GM12874 (cell line): ENCODE results near the gene GBX1.

Source experiments
- CTCF ChIP-seq: IDR thresholded peaks from 2 replicates; pipeline ENCODE4 v1.5.1; 2011; ENCODE audit warnings: low read depth, mild to moderate bottlenecking, control low read depth, low read length, moderate library complexity; ENCODE audit not compliant: insufficient read depth

GBX1 gene

DNA sequence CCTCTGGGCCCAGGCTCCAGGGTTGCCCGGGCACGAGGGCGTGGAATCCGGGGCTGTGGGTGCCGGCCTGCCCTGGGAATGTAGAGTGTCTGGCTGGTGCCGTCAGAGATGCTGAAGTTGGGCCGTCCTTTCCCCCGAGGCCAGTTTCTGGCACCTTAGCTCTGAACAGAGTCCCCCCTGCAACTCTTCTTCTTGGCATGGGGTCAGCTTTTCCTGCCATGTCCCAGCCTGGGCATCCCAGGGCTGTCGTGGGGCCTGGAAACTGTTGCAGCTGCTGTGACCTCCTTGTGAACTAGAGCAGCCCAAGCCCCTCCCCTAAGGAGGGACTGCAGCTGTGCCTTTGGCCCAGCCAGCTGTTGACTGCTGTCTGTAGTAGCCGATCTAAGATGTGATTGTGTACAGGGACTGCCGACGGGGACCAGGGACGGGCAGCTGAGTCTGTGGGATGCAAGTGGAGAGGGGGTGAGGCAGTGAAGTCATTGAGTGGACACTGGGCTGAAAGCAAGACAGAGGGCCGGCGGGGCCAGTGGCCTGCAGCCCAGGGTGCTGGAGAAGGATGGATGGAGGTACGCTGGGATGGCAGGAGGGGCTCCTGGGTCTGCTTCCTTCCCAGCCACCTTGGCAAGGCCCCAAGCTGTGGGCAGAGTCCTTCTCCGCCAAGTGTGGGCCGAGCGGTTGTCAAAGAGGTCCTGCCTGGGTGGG, 35.8 kb downstream of the GBX1 start:
- TF ChIP-seq CTCF = no peak

DNA sequence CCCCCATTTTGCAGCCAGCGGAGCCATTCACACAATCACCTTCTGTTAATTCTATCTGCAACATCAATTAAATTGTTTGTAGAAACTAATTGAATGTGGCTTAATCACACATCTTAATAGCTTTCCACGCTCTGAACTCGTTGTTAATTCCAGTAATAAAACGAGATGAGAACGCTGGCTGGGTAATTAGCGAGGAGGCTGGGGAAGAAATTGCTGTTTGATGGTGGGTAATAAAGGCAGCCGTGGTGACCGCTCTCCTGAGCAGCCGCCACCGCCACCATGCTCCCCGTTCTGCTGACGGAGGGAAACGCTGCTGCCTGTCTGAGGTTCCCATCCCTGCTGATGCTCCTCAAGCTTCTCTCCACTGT, 36.3 kb downstream of the GBX1 start:
- TF ChIP-seq CTCF = no peak

GRCh38 chr7:151130741-151131157, 36.7 kb downstream of the GBX1 start:
- no peak for TF ChIP-seq CTCF

DNA sequence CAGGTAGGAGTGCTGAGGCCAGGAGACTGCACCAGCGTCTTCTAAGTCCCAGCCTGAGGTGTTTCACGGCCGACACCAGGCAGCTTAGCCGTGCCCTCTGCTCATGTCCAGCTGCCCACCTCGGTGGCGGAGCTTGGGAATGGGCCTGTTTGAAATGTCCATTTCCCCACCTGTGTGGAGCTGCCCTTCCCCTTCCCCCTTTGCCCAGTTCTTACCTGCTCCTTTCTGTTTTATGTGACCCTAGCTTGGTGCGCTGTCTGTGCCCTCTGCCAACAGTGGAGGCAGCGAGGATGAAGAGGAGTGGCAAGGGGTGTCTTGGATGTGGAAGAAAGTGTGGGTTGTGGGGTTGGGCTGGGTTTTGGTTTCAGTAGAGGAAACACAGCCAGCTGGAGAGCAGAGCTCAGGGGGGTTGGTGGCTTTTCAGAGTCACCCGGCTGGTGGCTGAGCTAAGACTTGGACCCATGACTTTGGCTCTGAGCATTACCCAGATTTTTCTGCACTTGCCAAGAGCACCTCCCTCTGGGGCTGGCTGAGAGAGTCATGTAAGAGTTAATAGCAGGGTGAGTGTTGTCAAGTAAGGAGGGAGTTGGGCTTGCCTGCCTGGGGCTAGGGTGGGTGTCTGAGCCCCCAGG, 37.4 kb downstream of the GBX1 start:
- no peak for TF ChIP-seq CTCF

DNA sequence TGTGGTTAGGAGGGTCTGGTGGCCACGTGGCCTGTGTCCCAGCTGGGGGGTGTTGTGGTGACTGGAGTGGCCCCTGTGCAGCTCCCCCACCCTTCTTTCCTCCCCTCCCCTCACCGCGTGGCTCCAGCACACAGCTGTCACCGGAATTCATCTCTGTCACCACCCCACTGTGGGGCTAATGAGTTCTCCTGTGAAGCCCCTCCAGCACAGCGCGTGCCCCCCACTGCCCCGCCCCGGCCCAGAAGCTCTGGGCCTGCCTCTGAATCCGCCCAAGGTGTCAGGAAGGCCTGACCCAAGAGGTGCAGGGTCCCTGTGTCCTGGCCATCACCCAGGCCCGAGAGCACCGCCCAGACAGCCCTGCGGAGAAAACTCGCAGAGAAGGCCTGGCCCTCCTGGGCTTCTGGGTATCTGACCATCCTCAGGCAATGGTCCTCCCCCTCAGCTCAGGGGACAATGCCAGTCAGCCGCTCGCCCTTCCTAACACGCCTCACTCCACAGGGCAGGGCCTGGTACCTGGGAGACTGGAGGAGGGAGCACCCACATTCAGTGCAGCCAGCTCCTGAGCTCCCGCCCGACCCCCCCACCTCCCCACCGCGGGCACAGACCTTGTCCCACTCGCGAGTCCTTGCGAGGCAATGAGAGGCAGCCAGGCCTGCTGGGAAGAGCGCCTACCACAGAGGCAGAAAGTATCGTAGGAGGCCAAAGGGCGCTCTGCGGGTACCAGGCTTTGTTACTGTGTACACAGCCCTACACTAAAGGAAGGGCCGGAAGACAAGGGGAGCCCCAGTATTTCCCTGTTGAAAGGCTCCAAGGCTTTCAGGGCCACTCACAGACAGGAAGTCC, 38.2 kb downstream of the GBX1 start:
- TF ChIP-seq CTCF = no peak

GRCh38 chr7:151128716-151129115, 38.8 kb downstream of the GBX1 start:
- TF ChIP-seq CTCF = no peak

- no peak for TF ChIP-seq CTCF
These were observed 39.4 kb downstream of the GBX1 start for GRCh38 chr7:151128144-151128543.
